ENCODE measurements around the gene SRP72. TPM values are rescaled to one million over a fixed set of nuclear protein-coding genes. Genes with fewer than 3 reads are reported as not detected.

SRP72 gene
- polyA plus RNA-seq, 1 of the 3 experiments (the other 2 are of a cell fraction): 47.6 TPM

GRCh38 chr4:56426273-56426672 lies 41.1 kb upstream of the SRP72 start:
- Histone ChIP-seq H3K27ac (ENCODE audit: low read depth in 2 of 2, low read length in 1 of 2) (no peak overlapping the region), H3K4me2 (no peak overlapping the region), H3K9ac (no peak overlapping the region), H3F3A (replicated peaks; ENCODE audit: insufficient read depth) (peaks cover 10% of the 10 kb centered on the region), H3K4me3 (ENCODE audit: low read depth in 2 of 2, low read length in 1 of 2) (no peak overlapping the region), H3K27me3 (ENCODE audit: insufficient read depth) (no peaks in the 10 kb centered on the region), H3K4me1 (ENCODE audit: control insufficient read depth in 1 of 2, insufficient read depth in 2 of 2, low read depth in 1 of 2, low read length in 1 of 2) (no peaks in the 10 kb centered on the region; a peak in 1 of 4 replicates), H2AFZ (ENCODE audit: low read depth) (no peak overlapping the region), H4K20me1 (ENCODE audit: insufficient read depth) (no peaks in the 10 kb centered on the region), H3K9me3 (no peaks in the 10 kb centered on the region), H3K79me2 (ENCODE audit: insufficient read depth) (peaks cover 87% of the 10 kb centered on the region), H3K36me3 (replicated peaks in 1 of 2; ENCODE audit: control insufficient read depth in 1 of 2, insufficient read depth in 2 of 2, low read length in 1 of 2) (no peaks in the 10 kb centered on the region), H3K9me2 (no peaks in the 10 kb centered on the region)
- TF ChIP-seq RFX5 (IDR thresholded peaks at IDR 0.05; ENCODE audit: low read length) (no peak), USF2 (IDR thresholded peaks at IDR 0.05; ENCODE audit: borderline replicate concordance, low read depth, low read length) (no peak), TEAD4 (IDR thresholded peaks at IDR 0.05; ENCODE audit: borderline replicate concordance, insufficient read depth) (no peak), RAD21 (IDR thresholded peaks at IDR 0.05; ENCODE audit: low read length) (no peak), GABPA (IDR thresholded peaks at IDR 0.05; ENCODE audit: low read depth) (no peak), USF1 (IDR thresholded peaks at IDR 0.05; ENCODE audit: borderline replicate concordance, low read depth) (no peak), ZBTB33 (IDR thresholded peaks at IDR 0.05; ENCODE audit: borderline replicate concordance, low read depth) (no peak), IRF3 (IDR thresholded peaks at IDR 0.05; ENCODE audit: low read depth, low read length) (no peak), MEF2A (IDR thresholded peaks at IDR 0.05; ENCODE audit: borderline replicate concordance, low read depth) (no peak), CHD2 (IDR thresholded peaks at IDR 0.05; ENCODE audit: low read length, partially characterized antibody) (no peak), TAF1 (IDR thresholded peaks at IDR 0.05; ENCODE audit: borderline replicate concordance, low read depth, low read length) (no peak)
- TF ChIP-seq, protein P1, sequence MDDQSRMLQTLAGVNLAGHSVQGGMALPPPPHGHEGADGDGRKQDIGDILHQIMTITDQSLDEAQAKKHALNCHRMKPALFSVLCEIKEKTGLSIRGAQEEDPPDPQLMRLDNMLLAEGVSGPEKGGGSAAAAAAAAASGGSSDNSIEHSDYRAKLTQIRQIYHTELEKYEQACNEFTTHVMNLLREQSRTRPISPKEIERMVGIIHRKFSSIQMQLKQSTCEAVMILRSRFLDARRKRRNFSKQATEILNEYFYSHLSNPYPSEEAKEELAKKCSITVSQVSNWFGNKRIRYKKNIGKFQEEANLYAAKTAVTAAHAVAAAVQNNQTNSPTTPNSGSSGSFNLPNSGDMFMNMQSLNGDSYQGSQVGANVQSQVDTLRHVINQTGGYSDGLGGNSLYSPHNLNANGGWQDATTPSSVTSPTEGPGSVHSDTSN (IDR thresholded peaks at IDR 0.05): no peak
- POLR2A ChIA-PET: interaction anchor here (0.8 kb wide), 1 partner anchor 8 kb away, joined by 3 read pairs; no protein-coding TSS in a partner anchor
- no peak for DNase-seq
- CTCF ChIA-PET: interaction anchor here (1.0 to 3.8 kb wide), 6 partner anchors 8 to 145 kb away, joined by 3 to 21 read pairs (median 5); partner anchors contain the start of gene PPAT
- WGBS (ENCODE audit: low lambda C conversion rate): over 99% methylated on average over 6 of the region's 6 CpGs
